UCSD-AML1 (cell line): ENCODE measurements around the gene WDR88.

Experiments
- DNase-seq: peaks from one replicate; lab custom pipeline; 2025; ENCODE audit not compliant: unreplicated experiment; lab: John Stamatoyannopoulos, UW

The WDR88 gene

GRCh38 chr19:33132021-33132420, at the start of gene WDR88:
WDR88 (plus strand) TSS chr19:33132114; CDS start chr19:33132170, 56 bp downstream.
- no peak for DNase-seq

GRCh38 chr19:33085570-33086128, 46.3 kb upstream of the WDR88 start:
- no peak for DNase-seq

GRCh38 chr19:33086955-33087354, 45.0 kb upstream of the WDR88 start:
- DNase-seq = no peak

- no peak for DNase-seq
Observed at GRCh38 chr19:33089010-33089409, 42.9 kb upstream of the WDR88 start.

GRCh38 chr19:33090179-33090578, 41.7 kb upstream of the WDR88 start:
- no peak for DNase-seq

- no peak for DNase-seq
Observed at GRCh38 chr19:33093420-33094210, 38.3 kb upstream of the WDR88 start.

GRCh38 chr19:33094436-33095067, 37.4 kb upstream of the WDR88 start:
- no peak for DNase-seq

- DNase-seq = no peak
Observed at GRCh38 chr19:33096005-33096404, 35.9 kb upstream of the WDR88 start.

GRCh38 chr19:33098055-33098534, 33.8 kb upstream of the WDR88 start:
- DNase-seq = no peak

GRCh38 chr19:33100894-33101644, 30.8 kb upstream of the WDR88 start:
- DNase-seq = no peak

GRCh38 chr19:33102893-33103292, 29.0 kb upstream of the WDR88 start:
- DNase-seq = no peak

- no peak for DNase-seq
Observed at GRCh38 chr19:33108161-33108560, 23.8 kb upstream of the WDR88 start.

- DNase-seq = no peak
Observed at GRCh38 chr19:33110137-33110910, 21.6 kb upstream of the WDR88 start.

GRCh38 chr19:33111587-33111986, 20.3 kb upstream of the WDR88 start:
- no peak for DNase-seq

GRCh38 chr19:33114312-33114711, 17.6 kb upstream of the WDR88 start:
- no peak for DNase-seq

- DNase-seq = no peak
Observed at GRCh38 chr19:33117501-33117900, 14.4 kb upstream of the WDR88 start.

- DNase-seq = no peak
Observed at GRCh38 chr19:33118643-33119042, 13.3 kb upstream of the WDR88 start.

- no peak for DNase-seq
Observed at GRCh38 chr19:33124207-33125098, 7.5 kb upstream of the WDR88 start.

- DNase-seq = peak; percentile 49
Observed at GRCh38 chr19:33125929-33126388, 6.0 kb upstream of the WDR88 start.
